Osteocyte (in vitro differentiated cells): Measurements from ENCODE around the gene ENDOU. TPM values are rescaled to one million over a fixed set of nuclear protein-coding genes. Genes with fewer than 3 reads are reported as not detected.

Source experiments
- DNase-seq: peaks from one replicate; pipeline ENCODE4 v3.0.0; 2021; ENCODE audit warnings: mixed read lengths; ENCODE audit not compliant: unreplicated experiment; ENCODE audit errors: extremely low spot score
- H3K27ac Mint-ChIP-seq: one replicate; pipeline ENCODE4 v1.8.0; 2021; ENCODE audit warnings: mild to moderate bottlenecking, mixed read lengths; ENCODE audit not compliant: unreplicated experiment
- H3K27me3 Mint-ChIP-seq: one replicate; pipeline ENCODE4 v1.8.0; 2021; ENCODE audit warnings: mixed read lengths; ENCODE audit not compliant: unreplicated experiment
- H3K36me3 Mint-ChIP-seq: one replicate; pipeline ENCODE4 v1.8.0; 2021; ENCODE audit warnings: mixed read lengths; ENCODE audit not compliant: unreplicated experiment
- H3K4me1 Mint-ChIP-seq: one replicate; pipeline ENCODE4 v1.8.0; 2021; ENCODE audit warnings: mixed read lengths; ENCODE audit not compliant: unreplicated experiment
- H3K4me3 Mint-ChIP-seq: one replicate; pipeline ENCODE4 v1.8.0; 2021; ENCODE audit warnings: mild to moderate bottlenecking, moderate library complexity, mixed read lengths; ENCODE audit not compliant: unreplicated experiment
- H3K9me3 Mint-ChIP-seq: one replicate; pipeline ENCODE4 v1.8.0; 2021; ENCODE audit warnings: mixed read lengths; ENCODE audit not compliant: unreplicated experiment
- CTCF ChIP-seq: fragments of 200-600 bp; sonication (generic); IDR thresholded peaks from 2 replicates; pipeline ENCODE4 v1.5.0; 2021; ENCODE audit warnings: antibody characterized with exemption, mild to moderate bottlenecking, moderate library complexity
- total RNA-seq: library from RNA; stranded (reverse); gene quantifications from 2 replicates; pipeline ENCODE4 v1.2.1, GENCODE V29; 2021

Gene ENDOU
- total RNA-seq, 1 donor from 2014 or later: not detected

- H3K27me3 Mint-ChIP-seq: peaks cover 1% of the 10 kb centered on the region
- no peaks in the 10 kb centered on the region for H3K36me3 Mint-ChIP-seq
- no peak for TF ChIP-seq CTCF
- H3K4me1 Mint-ChIP-seq: peaks cover 49% of the 10 kb centered on the region
- H3K4me3 Mint-ChIP-seq: no peak overlapping the region
- no peak for DNase-seq
- H3K9me3 Mint-ChIP-seq: no peaks in the 10 kb centered on the region
- no peak overlapping the region for H3K27ac Mint-ChIP-seq
Observed at GRCh38 chr12:47737936-47738594, 12.8 kb upstream of the ENDOU start.

- Mint-ChIP-seq H3K36me3 (no peaks in the 10 kb centered on the region), H3K4me1 (peaks cover 49% of the 10 kb centered on the region), H3K4me3 (peak overlapping the region; percentile 33), H3K27me3 (no peaks in the 10 kb centered on the region), H3K9me3 (no peaks in the 10 kb centered on the region), H3K27ac (peak overlapping the region; percentile 86)
- peak; percentile 95 for DNase-seq
- TF ChIP-seq CTCF: no peak
Observed at GRCh38 chr12:47736877-47737676, 11.8 kb upstream of the ENDOU start.

GRCh38 chr12:47736216-47736615, 10.9 kb upstream of the ENDOU start:
- no peaks in the 10 kb centered on the region for H3K9me3 Mint-ChIP-seq
- no peak overlapping the region for H3K4me3 Mint-ChIP-seq
- H3K4me1 Mint-ChIP-seq: peaks cover 46% of the 10 kb centered on the region
- TF ChIP-seq CTCF: no peak
- no peaks in the 10 kb centered on the region for H3K27me3 Mint-ChIP-seq
- H3K36me3 Mint-ChIP-seq: no peaks in the 10 kb centered on the region
- H3K27ac Mint-ChIP-seq: peak overlapping the region; percentile 86
- no peak for DNase-seq

- no peak overlapping the region for H3K4me3 Mint-ChIP-seq
- no peaks in the 10 kb centered on the region for H3K27me3 Mint-ChIP-seq
- H3K4me1 Mint-ChIP-seq: peaks cover 43% of the 10 kb centered on the region
- no peaks in the 10 kb centered on the region for H3K36me3 Mint-ChIP-seq
- DNase-seq: no peak
- TF ChIP-seq CTCF: no peak
- H3K27ac Mint-ChIP-seq: no peak overlapping the region
- no peaks in the 10 kb centered on the region for H3K9me3 Mint-ChIP-seq
Observed at GRCh38 chr12:47735649-47736048, 10.4 kb upstream of the ENDOU start.

- peaks cover 44% of the 10 kb centered on the region for H3K4me1 Mint-ChIP-seq
- no peaks in the 10 kb centered on the region for H3K36me3 Mint-ChIP-seq
- H3K9me3 Mint-ChIP-seq: no peaks in the 10 kb centered on the region
- no peaks in the 10 kb centered on the region for H3K27me3 Mint-ChIP-seq
- DNase-seq: no peak
- no peak for TF ChIP-seq CTCF
- H3K4me3 Mint-ChIP-seq: no peak overlapping the region
- H3K27ac Mint-ChIP-seq: no peak overlapping the region
Observed at GRCh38 chr12:47734725-47735480, 9.6 kb upstream of the ENDOU start.
